Measurements from ENCODE around the gene CYP27A1. TPM values are rescaled to one million over a fixed set of nuclear protein-coding genes. Genes with fewer than 3 reads are reported as not detected.

Gene CYP27A1
- total RNA-seq, 4 donors from 2014 or later: 11.9 to 206 (median 22.6) TPM

- TF ChIP-seq, protein P1, sequence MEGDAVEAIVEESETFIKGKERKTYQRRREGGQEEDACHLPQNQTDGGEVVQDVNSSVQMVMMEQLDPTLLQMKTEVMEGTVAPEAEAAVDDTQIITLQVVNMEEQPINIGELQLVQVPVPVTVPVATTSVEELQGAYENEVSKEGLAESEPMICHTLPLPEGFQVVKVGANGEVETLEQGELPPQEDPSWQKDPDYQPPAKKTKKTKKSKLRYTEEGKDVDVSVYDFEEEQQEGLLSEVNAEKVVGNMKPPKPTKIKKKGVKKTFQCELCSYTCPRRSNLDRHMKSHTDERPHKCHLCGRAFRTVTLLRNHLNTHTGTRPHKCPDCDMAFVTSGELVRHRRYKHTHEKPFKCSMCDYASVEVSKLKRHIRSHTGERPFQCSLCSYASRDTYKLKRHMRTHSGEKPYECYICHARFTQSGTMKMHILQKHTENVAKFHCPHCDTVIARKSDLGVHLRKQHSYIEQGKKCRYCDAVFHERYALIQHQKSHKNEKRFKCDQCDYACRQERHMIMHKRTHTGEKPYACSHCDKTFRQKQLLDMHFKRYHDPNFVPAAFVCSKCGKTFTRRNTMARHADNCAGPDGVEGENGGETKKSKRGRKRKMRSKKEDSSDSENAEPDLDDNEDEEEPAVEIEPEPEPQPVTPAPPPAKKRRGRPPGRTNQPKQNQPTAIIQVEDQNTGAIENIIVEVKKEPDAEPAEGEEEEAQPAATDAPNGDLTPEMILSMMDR (IDR thresholded peaks at IDR 0.05; ENCODE audit: low read depth): no peak
Measured at GRCh38 chr2:218805627-218806026, 23.7 kb downstream of the CYP27A1 start.

DNA sequence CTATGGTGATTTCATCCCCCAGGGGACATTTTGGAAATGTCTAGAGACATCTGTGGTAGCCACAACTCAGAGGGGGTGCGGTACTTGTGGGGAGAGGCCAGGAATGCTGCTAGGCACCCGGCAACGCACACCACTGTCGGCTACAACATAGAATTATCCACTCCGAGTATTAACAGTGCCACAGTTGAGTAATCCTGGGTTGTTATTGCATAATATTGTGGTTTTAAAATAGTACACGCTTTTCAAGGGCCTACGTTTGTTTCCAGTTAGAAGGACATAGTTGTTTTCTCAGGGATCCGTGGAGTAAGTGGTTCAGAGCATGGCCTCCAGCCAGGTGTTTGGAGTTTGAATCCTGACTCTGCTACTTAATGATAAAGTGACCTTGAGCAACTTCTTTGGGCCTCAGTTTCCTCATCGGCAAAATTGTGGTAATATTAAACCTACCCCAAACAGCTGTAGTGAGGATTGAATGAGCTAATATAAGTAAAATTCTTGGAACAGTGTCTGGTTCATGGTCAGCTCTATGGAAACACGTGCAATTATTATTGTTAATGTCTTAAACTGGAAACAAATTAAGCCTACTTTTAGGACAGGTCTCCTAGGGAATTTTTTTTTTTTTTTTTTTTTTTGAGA lies 24.5 kb downstream of the CYP27A1 start:
- TF ChIP-seq, protein P1 (IDR thresholded peaks at IDR 0.05; ENCODE audit: low read depth): no peak

- TF ChIP-seq, protein P1 (IDR thresholded peaks at IDR 0.05; ENCODE audit: low read depth): no peak
Measured at GRCh38 chr2:218807626-218808025, 25.7 kb downstream of the CYP27A1 start.

GRCh38 chr2:218809515-218809914 lies 27.6 kb downstream of the CYP27A1 start:
- TF ChIP-seq, protein P1 (IDR thresholded peaks at IDR 0.05; ENCODE audit: low read depth): no peak

DNA sequence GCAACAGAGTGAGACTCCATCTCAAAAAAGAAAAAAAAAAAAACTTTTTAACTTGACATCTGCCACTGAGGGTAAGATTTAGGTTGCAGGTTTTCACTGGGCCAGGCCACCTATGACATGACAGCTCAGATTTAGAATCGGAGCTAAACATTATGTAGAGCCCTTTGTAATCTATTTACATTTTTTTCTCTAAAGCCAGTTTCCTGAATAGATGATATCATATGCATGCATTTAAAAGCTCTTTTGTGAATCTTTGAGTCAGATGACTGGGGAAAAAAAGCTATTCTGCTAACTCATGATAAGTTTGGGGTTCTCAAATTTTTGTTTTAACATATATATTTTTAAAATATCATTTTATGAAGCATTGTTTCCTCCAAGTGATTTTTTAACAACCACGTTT lies 28.3 kb downstream of the CYP27A1 start:
- TF ChIP-seq, protein P1 (IDR thresholded peaks at IDR 0.05; ENCODE audit: low read depth): no peak

GRCh38 chr2:218811382-218811781 lies 29.4 kb downstream of the CYP27A1 start:
- TF ChIP-seq, protein P1 (IDR thresholded peaks at IDR 0.05; ENCODE audit: low read depth): no peak

GRCh38 chr2:218812096-218812815 lies 30.3 kb downstream of the CYP27A1 start:
- TF ChIP-seq, protein P1 (IDR thresholded peaks at IDR 0.05; ENCODE audit: low read depth): no peak

Measured in subcutaneous adipose tissue (tissue), 4 donors.